IMR-90 (cell line): ENCODE results near the gene WIPI1. TPM values are rescaled to one million over a fixed set of nuclear protein-coding genes. Genes with fewer than 3 reads are reported as not detected.

ENCODE experiments used
- ATAC-seq: fragments of 200-7000 bp; cut with Tn5 transposase; 2 replicates; pipeline ENCODE4 v1.9.1; 2020; ENCODE audit warnings: low read depth, mild to moderate bottlenecking, moderate library complexity
- BruUV-seq: library from RNA; stranded (reverse); fragments of 400-500 nt; replicated peaks from 2 replicates; lab custom pipeline; 2021; lab: Mats Ljungman, UMichigan
- CTCF ChIA-PET: fragments of 300-600 bp; formaldehyde crosslinking; extraction: SDS; loops from one replicate; lab custom pipeline; 2021; ENCODE audit warnings: antibody characterized with exemption; lab: Yijun Ruan, JAX
- POLR2A ChIA-PET: fragments of 300-600 bp; sonication (Branson Sonifier 250); formaldehyde crosslinking; loops from one replicate; lab custom pipeline; 2022; ENCODE audit warnings: antibody characterized with exemption; ENCODE audit not compliant: unreplicated experiment; lab: Charles Lee
- DNase-seq: peaks from one replicate; pipeline ENCODE4 v3.0.0; 2013
- H2AFZ ChIP-seq: replicated peaks from 2 replicates; pipeline ENCODE3; 2013; ENCODE audit warnings: low read length, mild to moderate bottlenecking; ENCODE audit not compliant: poor library complexity
- H2AK5ac ChIP-seq: 2 replicates; pipeline ENCODE4 v1.6.1; 2013; ENCODE audit warnings: low read depth, low read length, inconsistent platforms
- H2AK9ac ChIP-seq: replicated peaks from 2 replicates; pipeline ENCODE3; 2013; ENCODE audit warnings: mild to moderate bottlenecking, low read depth, low read length, moderate library complexity; ENCODE audit not compliant: poor library complexity
- H2BK120ac ChIP-seq: 2 replicates; pipeline ENCODE4 v1.6.1; 2013; ENCODE audit warnings: low read depth, low read length, inconsistent platforms
- H2BK15ac ChIP-seq: 3 replicates; pipeline ENCODE4 v1.6.1; 2013; ENCODE audit warnings: low read depth, low read length, inconsistent platforms
- H2BK20ac ChIP-seq: 2 replicates; pipeline ENCODE4 v1.6.1; 2013; ENCODE audit warnings: low read depth, mild to moderate bottlenecking, inconsistent platforms, low read length, moderate library complexity
- H2BK5ac ChIP-seq: 2 replicates; pipeline ENCODE4 v1.6.1; 2013; ENCODE audit warnings: mild to moderate bottlenecking, low read depth, low read length, inconsistent platforms; ENCODE audit not compliant: poor library complexity, severe bottlenecking
- H3K14ac ChIP-seq: replicated peaks from 2 replicates; pipeline ENCODE4 v1.6.1; 2013; ENCODE audit warnings: low read depth, low read length, inconsistent platforms
- H3K18ac ChIP-seq: 2 replicates; pipeline ENCODE4 v1.6.1; 2013; ENCODE audit warnings: low read depth, low read length, control low read depth
- H3K23ac ChIP-seq: 2 replicates; pipeline ENCODE4 v1.6.1; 2013; ENCODE audit warnings: low read depth, low read length, inconsistent platforms
- H3K27ac ChIP-seq: 2 replicates; pipeline ENCODE4 v1.5.1; 2013; ENCODE audit warnings: mild to moderate bottlenecking, control low read depth, low read length; ENCODE audit not compliant: insufficient read depth
- H3K27me3 ChIP-seq: 2 replicates; pipeline ENCODE4 v1.6.1; 2013; ENCODE audit warnings: low read length; ENCODE audit not compliant: control insufficient read depth, insufficient read depth
- H3K36me3 ChIP-seq: 2 replicates; pipeline ENCODE4 v1.6.1; 2013; ENCODE audit warnings: low read length, mixed read lengths; ENCODE audit not compliant: control insufficient read depth, insufficient read depth
- H3K4ac ChIP-seq: 2 replicates; pipeline ENCODE4 v1.6.1; 2013; ENCODE audit warnings: low read depth, low read length, inconsistent platforms
- H3K4me1 ChIP-seq: 2 replicates; pipeline ENCODE4 v1.6.1; 2013; ENCODE audit warnings: low read length, mixed read lengths; ENCODE audit not compliant: control insufficient read depth, insufficient read depth
- H3K4me2 ChIP-seq: 2 replicates; pipeline ENCODE4 v1.6.1; 2013; ENCODE audit warnings: low read depth, mild to moderate bottlenecking, control low read depth, low read length, moderate library complexity
- H3K4me3 ChIP-seq: 2 replicates; pipeline ENCODE4 v1.5.1; 2013; ENCODE audit warnings: low read depth, mild to moderate bottlenecking, control low read depth, low read length, moderate library complexity; ENCODE audit not compliant: insufficient read depth
- H3K56ac ChIP-seq: 2 replicates; pipeline ENCODE4 v1.6.1; 2013; ENCODE audit warnings: low read length, inconsistent platforms; ENCODE audit not compliant: insufficient read depth; ENCODE audit errors: extremely low read depth
- H3K79me1 ChIP-seq, 2 experiments: 2 replicates each; pipeline ENCODE4 v1.6.1; 2013; ENCODE audit warnings: low read length in 2 of 2, inconsistent platforms in 1 of 2, low read depth in 1 of 2
- H3K9ac ChIP-seq: 2 replicates; pipeline ENCODE4 v1.6.1; 2013; ENCODE audit warnings: low read depth, low read length, control low read depth
- H3K9me1 ChIP-seq: 2 replicates; pipeline ENCODE4 v1.6.1; 2013; ENCODE audit warnings: low read length, inconsistent platforms; ENCODE audit not compliant: insufficient read depth
- H3K9me3 ChIP-seq: 2 replicates; pipeline ENCODE4 v1.6.1; 2013; ENCODE audit warnings: low read length; ENCODE audit not compliant: control insufficient read depth, insufficient read depth
- H4K20me1 ChIP-seq: 2 replicates; pipeline ENCODE4 v1.6.1; 2013; ENCODE audit warnings: low read length, inconsistent platforms; ENCODE audit not compliant: insufficient read depth
- H4K5ac ChIP-seq: 2 replicates; pipeline ENCODE4 v1.6.1; 2013; ENCODE audit warnings: mild to moderate bottlenecking, low read depth, low read length, control low read depth
- H4K8ac ChIP-seq, 2 experiments: 2 replicates each; pipeline ENCODE4 v1.6.1; 2013; ENCODE audit warnings: low read depth in 2 of 2, low read length in 2 of 2, control low read depth in 1 of 2, inconsistent platforms in 1 of 2
- H4K91ac ChIP-seq: 2 replicates; pipeline ENCODE4 v1.6.1; 2013; ENCODE audit warnings: low read depth, low read length, inconsistent platforms; ENCODE audit not compliant: insufficient read depth
- BHLHE40 ChIP-seq: fragments of 150-350 bp; IDR thresholded peaks from 2 replicates; pipeline ENCODE4 v1.6.1; 2016; ENCODE audit warnings: mild to moderate bottlenecking, low read depth, low read length
- CEBPB ChIP-seq: IDR thresholded peaks from 2 replicates; pipeline ENCODE4 v1.6.1; 2012; ENCODE audit warnings: low read depth, low read length, improper control_type of control experiment
- CHD1 ChIP-seq: IDR thresholded peaks from 2 replicates; pipeline ENCODE4 v1.6.1; 2012; ENCODE audit warnings: low read depth, low read length, improper control_type of control experiment
- MAFK ChIP-seq: IDR thresholded peaks from 2 replicates; pipeline ENCODE4 v1.6.1; 2012; ENCODE audit warnings: low read depth, low read length, improper control_type of control experiment
- MAZ ChIP-seq: IDR thresholded peaks from 2 replicates; pipeline ENCODE4 v1.6.1; 2012; ENCODE audit warnings: low read depth, mild to moderate bottlenecking, low read length, improper control_type of control experiment, moderate library complexity, borderline replicate concordance
- MXI1 ChIP-seq: IDR thresholded peaks from 2 replicates; pipeline ENCODE4 v1.6.1; 2012; ENCODE audit warnings: low read depth, mild to moderate bottlenecking, low read length, moderate library complexity, borderline replicate concordance
- NFE2L2 ChIP-seq: fragments of 150-350 bp; IDR thresholded peaks from 2 replicates; pipeline ENCODE4 v1.6.1; 2016; ENCODE audit warnings: low read depth, mild to moderate bottlenecking, low read length
- POLR2A ChIP-seq: IDR thresholded peaks from 2 replicates; pipeline ENCODE4 v1.6.1; 2012; ENCODE audit warnings: mild to moderate bottlenecking, low read depth, low read length
- RFX5 ChIP-seq: IDR thresholded peaks from 2 replicates; pipeline ENCODE4 v1.8.0; 2012; ENCODE audit warnings: low read depth, mild to moderate bottlenecking, low read length, moderate library complexity
- SMC3 ChIP-seq: fragments of 150-350 bp; IDR thresholded peaks from 2 replicates; pipeline ENCODE4 v1.6.1; 2016; ENCODE audit warnings: low read depth, mild to moderate bottlenecking, antibody characterized with exemption, low read length, moderate library complexity
- USF2 ChIP-seq: fragments of 150-350 bp; IDR thresholded peaks from 2 replicates; pipeline ENCODE4 v1.6.1; 2017; ENCODE audit warnings: mild to moderate bottlenecking, antibody characterized with exemption, low read length, low read depth
- WGBS, 2 experiments: methylation state at CpG; one replicate each; pipeline versions ENCODE4 v1.1.5 to v1.1.7; 2013; ENCODE audit warnings: missing lambda C conversion rate in 2 of 2; ENCODE audit not compliant: insufficient read length in 1 of 2; ENCODE audit errors: extremely low coverage in 2 of 2; 5-methylcytosine and 5-hydroxymethylcytosine counted together
- dilution Hi-C: fragments of 300-500 bp; cut with HindIII; formaldehyde crosslinking; loops from one replicate; pipeline ENCODE4 v1.14.3; 2018; ENCODE audit warnings: low sequenced_read_pairs; ENCODE audit not compliant: unreplicated experiment
- in situ Hi-C: fragments of 300-500 bp; cut with MboI; formaldehyde crosslinking; loops from 3 replicates; pipeline ENCODE4 v1.14.3; 2019; ENCODE audit warnings: low sequenced_read_pairs, inconsistent platforms, mixed read lengths
- intact Hi-C: fragments of 100-400 bp; cut with micrococcal nuclease; formaldehyde crosslinking; loops from 2 replicates; pipeline ENCODE4 v1.10.0; 2022
- polyA plus RNA-seq, 3 experiments: library from polyadenylated mRNA; depleted of rRNA; stranded (reverse); fragments of >200 nt; gene quantifications; 2 replicates each; pipeline ENCODE4 v1.2.3, GENCODE V29; 2012; ENCODE audit warnings: low replicate concordance in 1 of 3
- total RNA-seq: library from RNA; depleted of rRNA; stranded (reverse); fragments of >200 nt; gene quantifications from 2 replicates; pipeline ENCODE4 v1.2.3, GENCODE V29; 2012
- TF ChIP-seq, protein P1 (sequence below): fragments of 150-350 bp; IDR thresholded peaks from 2 replicates; pipeline ENCODE4 v1.6.1; 2016; ENCODE audit warnings: low read depth, mild to moderate bottlenecking, low read length, moderate library complexity, borderline replicate concordance
- TF ChIP-seq, protein P2 (sequence below): conservative IDR thresholded peaks from 2 replicates; pipeline ENCODE4 v1.5.1; 2012; ENCODE audit warnings: mild to moderate bottlenecking, low read depth, low read length, improper control_type of control experiment

The WIPI1 gene
- total and polyA plus RNA-seq, 2 of the 4 experiments (the other 2 are of a cell fraction) = 78.6 to 129 TPM

GRCh38 chr17:68379692-68380677, 77.3 kb downstream of the WIPI1 start:
- Histone ChIP-seq H3K9ac (no peak overlapping the region), H3K18ac (peak overlapping the region; percentile 91), H3K4me1 (peaks cover 33% of the 10 kb centered on the region)
- TF ChIP-seq USF2 (no peak), SMC3 (no peak), RFX5 (no peak), POLR2A (no peak; the same call in 1 of the 2 replicates), CHD1 (no peak), MAZ (no peak), MAFK (no peak), CEBPB (no peak), MXI1 (no peak), BHLHE40 (no peak), NFE2L2 (no peak)
- TF ChIP-seq, protein P1, sequence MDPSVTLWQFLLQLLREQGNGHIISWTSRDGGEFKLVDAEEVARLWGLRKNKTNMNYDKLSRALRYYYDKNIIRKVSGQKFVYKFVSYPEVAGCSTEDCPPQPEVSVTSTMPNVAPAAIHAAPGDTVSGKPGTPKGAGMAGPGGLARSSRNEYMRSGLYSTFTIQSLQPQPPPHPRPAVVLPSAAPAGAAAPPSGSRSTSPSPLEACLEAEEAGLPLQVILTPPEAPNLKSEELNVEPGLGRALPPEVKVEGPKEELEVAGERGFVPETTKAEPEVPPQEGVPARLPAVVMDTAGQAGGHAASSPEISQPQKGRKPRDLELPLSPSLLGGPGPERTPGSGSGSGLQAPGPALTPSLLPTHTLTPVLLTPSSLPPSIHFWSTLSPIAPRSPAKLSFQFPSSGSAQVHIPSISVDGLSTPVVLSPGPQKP = no peak
- TF ChIP-seq, protein P2, sequence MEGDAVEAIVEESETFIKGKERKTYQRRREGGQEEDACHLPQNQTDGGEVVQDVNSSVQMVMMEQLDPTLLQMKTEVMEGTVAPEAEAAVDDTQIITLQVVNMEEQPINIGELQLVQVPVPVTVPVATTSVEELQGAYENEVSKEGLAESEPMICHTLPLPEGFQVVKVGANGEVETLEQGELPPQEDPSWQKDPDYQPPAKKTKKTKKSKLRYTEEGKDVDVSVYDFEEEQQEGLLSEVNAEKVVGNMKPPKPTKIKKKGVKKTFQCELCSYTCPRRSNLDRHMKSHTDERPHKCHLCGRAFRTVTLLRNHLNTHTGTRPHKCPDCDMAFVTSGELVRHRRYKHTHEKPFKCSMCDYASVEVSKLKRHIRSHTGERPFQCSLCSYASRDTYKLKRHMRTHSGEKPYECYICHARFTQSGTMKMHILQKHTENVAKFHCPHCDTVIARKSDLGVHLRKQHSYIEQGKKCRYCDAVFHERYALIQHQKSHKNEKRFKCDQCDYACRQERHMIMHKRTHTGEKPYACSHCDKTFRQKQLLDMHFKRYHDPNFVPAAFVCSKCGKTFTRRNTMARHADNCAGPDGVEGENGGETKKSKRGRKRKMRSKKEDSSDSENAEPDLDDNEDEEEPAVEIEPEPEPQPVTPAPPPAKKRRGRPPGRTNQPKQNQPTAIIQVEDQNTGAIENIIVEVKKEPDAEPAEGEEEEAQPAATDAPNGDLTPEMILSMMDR = no peak

More at GRCh38 chr17:68379692-68380677, 77.3 kb downstream of the WIPI1 start:
- Histone ChIP-seq H2AFZ (no peak overlapping the region), H4K5ac (peak overlapping the region; percentile 93; the same call in 1 of the 2 replicates), H2BK5ac (peak overlapping the region; percentile 95), H4K20me1 (no peaks in the 10 kb centered on the region), H3K36me3 (no peaks in the 10 kb centered on the region), H4K8ac (peak overlapping the region; percentile 83 to 90), H3K9me3 (no peaks in the 10 kb centered on the region), H3K14ac (peak overlapping the region; percentile 84), H2BK20ac (peak overlapping the region; percentile 95), H3K27ac (peak overlapping the region; percentile 27; the same call in 1 of the 2 replicates), H3K79me1 (peaks cover 0 to 2% of the 10 kb centered on the region in 2 experiments; a peak in 1 of 4 replicates), H2AK5ac (peak overlapping the region; percentile 92), H2AK9ac (no peak overlapping the region), H3K4me3 (no peak overlapping the region), H3K23ac (peak overlapping the region; percentile 85; the same call in 1 of the 2 replicates), H2BK15ac (peak overlapping the region; percentile 95), H2BK120ac (peak overlapping the region; percentile 94), H3K9me1 (peaks cover 33% of the 10 kb centered on the region), H3K4me2 (no peak overlapping the region), H3K56ac (no peak overlapping the region), H3K27me3 (no peaks in the 10 kb centered on the region), H4K91ac (peak overlapping the region; percentile 89), H3K4ac (peak overlapping the region; percentile 94)
- intact Hi-C loops (loop anchor here (2.0 to 5.0 kb wide), 3 partner anchors 25 to 88 kb away; partner anchors contain the start of genes ARSG, SLC16A6 and WIPI1), in situ Hi-C loops (no loop called here), dilution Hi-C loops (no loop called here)
- POLR2A ChIA-PET = no interaction called here
- BruUV-seq = no TSS peak
- CTCF ChIA-PET = interaction anchor here (1.2 kb wide), 1 partner anchor 19 kb away, joined by 3 read pairs; no protein-coding TSS in a partner anchor
- WGBS, 2 experiments = 98% methylated on average over 5 of the region's 11 CpGs; no CpG with 5 or more reads in 1 of the 2 experiments
- DNase-seq (no peak), ATAC-seq (no peak)
